Measurements from ENCODE around the gene MTHFSD.

The MTHFSD gene

GRCh38 chr16:86570558-86571529, 15.8 kb upstream of the MTHFSD start:
- in situ Hi-C loops (cut with HindIII; ENCODE audit: low sequenced_read_pairs): loop anchor here (25.0 kb wide), 1 partner anchor 191 kb away; no protein-coding TSS in a partner anchor

DNA sequence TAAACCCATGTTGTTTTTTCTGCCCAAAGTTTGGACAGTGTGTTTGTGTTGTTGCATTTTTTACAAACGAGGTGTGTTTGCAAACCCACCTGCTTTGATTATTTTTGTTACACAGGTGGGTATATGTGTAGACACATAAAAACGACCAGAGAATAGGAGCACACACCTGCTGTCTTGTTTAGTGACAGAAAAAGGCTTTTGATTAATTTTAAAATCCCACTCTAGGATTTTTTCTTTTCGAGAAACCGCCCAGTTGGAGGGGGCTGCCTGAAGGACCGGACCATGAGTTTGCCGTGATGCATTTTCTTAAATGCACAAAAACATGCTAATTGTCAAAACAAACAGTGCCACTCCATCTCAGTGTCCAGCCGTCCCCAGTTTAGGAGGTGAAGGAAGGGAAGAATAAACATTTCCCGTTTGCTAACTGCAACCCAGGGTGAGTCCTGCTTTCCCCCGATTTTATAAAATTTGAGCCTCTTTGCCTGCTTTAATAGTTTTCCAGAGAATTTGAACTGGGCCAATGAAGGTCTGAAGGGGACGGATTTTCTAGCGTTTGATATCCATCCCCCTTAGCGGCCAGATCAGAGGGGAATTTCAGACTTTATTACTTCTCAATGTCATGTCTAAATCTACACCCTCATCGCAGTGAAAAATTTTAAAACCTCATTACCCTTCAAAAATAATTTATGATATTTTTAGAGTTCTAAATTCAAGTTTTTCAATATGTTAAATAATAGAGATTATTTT, 14.8 kb upstream of the MTHFSD start:
- in situ Hi-C loops (cut with HindIII; ENCODE audit: low sequenced_read_pairs): loop anchor here (25.0 kb wide), 1 partner anchor 192 kb away; no protein-coding TSS in a partner anchor

DNA sequence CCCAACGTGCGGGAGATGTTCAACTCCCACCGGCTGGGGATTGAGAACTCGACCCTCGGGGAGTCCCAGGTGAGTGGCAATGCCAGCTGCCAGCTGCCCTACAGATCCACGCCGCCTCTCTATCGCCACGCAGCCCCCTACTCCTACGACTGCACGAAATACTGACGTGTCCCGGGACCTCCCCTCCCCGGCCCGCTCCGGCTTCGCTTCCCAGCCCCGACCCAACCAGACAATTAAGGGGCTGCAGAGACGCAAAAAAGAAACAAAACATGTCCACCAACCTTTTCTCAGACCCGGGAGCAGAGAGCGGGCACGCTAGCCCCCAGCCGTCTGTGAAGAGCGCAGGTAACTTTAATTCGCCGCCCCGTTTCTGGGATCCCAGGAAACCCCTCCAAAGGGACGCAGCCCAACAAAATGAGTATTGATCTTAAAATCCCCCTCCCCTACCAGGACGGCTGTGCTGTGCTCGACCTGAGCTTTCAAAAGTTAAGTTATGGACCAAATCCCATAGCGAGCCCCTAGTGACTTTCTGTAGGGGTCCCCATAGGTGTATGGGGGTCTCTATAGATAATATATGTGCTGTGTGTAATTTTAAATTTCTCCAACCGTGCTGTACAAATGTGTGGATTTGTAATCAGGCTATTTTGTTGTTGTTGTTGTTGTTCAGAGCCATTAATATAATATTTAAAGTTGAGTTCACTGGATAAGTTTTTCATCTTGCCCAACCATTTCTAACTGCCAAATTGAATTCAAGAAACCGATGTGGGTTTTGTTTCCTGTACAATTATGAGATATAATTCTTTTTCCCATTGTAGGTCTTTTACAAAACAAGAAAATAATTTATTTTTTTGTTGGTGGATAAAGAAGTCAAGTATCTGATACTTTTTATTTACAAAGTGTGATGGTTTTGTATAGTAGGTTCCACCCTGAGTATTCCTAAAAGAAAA, 13.9 kb upstream of the MTHFSD start:
- in situ Hi-C loops (cut with HindIII; ENCODE audit: low sequenced_read_pairs): loop anchor here (25.0 kb wide), 1 partner anchor 193 kb away; no protein-coding TSS in a partner anchor

- in situ Hi-C loops (cut with HindIII; ENCODE audit: low sequenced_read_pairs): loop anchor here (25.0 kb wide), 1 partner anchor 194 kb away; no protein-coding TSS in a partner anchor
Observed at GRCh38 chr16:86567701-86568581, 12.9 kb upstream of the MTHFSD start.

- in situ Hi-C loops (cut with HindIII; ENCODE audit: low sequenced_read_pairs): loop anchor here (25.0 kb wide), 1 partner anchor 195 kb away; no protein-coding TSS in a partner anchor
Observed at GRCh38 chr16:86566966-86567700, 12.1 kb upstream of the MTHFSD start.

DNA sequence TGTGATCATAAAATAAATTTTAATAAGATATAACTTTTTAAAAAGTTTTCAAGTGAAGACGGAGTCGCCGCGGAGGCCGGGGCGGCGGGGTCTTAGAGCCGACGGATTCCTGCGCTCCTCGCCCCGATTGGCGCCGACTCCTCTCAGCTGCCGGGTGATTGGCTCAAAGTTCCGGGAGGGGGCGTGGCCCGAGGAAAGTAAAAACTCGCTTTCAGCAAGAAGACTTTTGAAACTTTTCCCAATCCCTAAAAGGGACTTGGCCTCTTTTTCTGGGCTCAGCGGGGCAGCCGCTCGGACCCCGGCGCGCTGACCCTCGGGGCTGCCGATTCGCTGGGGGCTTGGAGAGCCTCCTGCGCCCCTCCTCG, 11.5 kb upstream of the MTHFSD start, which contains the start of gene FOXC2:
Gene FOXC2 (plus strand): TSS at position 229 of the 365 bp plus-strand sequence. CDS start 507 bp downstream, outside the sequence.
- in situ Hi-C loops (cut with HindIII; ENCODE audit: low sequenced_read_pairs): loop anchor here (25.0 kb wide), 1 partner anchor 196 kb away; no protein-coding TSS in a partner anchor

DNA sequence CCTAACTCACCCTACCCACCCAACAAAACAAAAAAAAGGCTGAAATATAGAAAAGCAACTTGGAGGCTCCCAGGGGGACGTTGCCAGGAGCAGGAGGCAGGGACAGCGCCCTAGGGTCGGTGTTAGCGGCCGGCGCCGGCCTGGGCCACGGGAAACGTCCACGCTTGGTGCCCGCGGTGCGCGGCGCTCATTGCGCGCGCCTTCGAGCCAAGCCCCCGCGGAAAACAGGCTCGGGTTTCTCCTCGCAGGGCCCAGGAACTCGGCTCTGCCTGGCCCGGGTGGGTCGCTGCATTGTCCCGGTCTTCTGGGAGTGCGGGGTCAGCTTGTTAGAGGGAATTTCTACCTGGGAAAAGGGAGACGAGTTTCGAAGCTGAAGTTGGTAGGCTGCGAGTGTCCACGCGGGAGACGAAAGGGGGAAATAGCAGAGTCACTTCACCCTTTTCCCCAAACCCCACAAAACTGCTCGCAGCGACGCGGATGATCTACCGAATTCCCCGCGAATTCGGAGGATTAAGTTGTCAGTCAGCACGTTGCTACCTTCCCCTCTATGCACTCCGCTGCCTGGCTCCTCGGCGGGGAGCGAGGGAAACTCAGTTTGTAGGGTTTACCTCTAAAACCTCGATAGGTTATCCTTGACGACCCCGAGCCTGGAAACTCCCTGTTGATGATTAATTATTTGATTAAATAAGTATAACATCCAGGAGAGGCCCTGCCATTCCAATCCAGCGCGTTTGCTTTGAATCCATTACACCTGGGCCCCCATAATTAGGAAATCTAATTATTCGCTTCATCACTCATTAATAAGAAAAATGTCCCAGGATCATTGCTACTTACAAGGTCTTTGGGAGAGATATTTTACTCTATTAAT, 10.8 kb upstream of the MTHFSD start:
- in situ Hi-C loops (cut with HindIII; ENCODE audit: low sequenced_read_pairs): loop anchor here (25.0 kb wide), 1 partner anchor 196 kb away; no protein-coding TSS in a partner anchor

- in situ Hi-C loops (cut with HindIII; ENCODE audit: low sequenced_read_pairs): loop anchor here (25.0 kb wide), 1 partner anchor 197 kb away; no protein-coding TSS in a partner anchor
Observed at GRCh38 chr16:86565181-86565631, 10.2 kb upstream of the MTHFSD start.

- in situ Hi-C loops (cut with HindIII; ENCODE audit: low sequenced_read_pairs): loop anchor here (25.0 kb wide), 1 partner anchor 199 kb away; no protein-coding TSS in a partner anchor
Observed at GRCh38 chr16:86563469-86564345, 8.7 kb upstream of the MTHFSD start.

DNA sequence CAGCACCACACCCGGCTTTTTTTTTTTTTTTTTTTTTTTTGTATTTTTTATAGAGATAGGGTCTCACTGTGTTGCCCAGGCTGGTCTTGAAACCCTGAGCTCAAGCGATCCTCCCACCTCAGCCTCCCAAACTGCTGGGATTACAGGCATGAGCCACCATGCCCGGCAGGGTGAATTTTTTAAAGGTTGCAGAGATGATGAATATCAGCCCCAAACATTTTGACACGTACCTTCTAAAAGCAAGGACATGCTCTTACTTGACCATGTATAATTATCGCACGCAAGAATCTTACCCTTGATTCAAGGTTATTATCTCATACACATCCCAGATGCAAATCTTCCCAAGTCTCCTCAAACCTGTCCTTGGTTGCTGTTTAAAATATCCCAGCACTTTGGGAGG, 7.3 kb upstream of the MTHFSD start:
- in situ Hi-C loops (cut with HindIII; ENCODE audit: low sequenced_read_pairs): loop anchor here (25.0 kb wide), 1 partner anchor 200 kb away; no protein-coding TSS in a partner anchor

DNA sequence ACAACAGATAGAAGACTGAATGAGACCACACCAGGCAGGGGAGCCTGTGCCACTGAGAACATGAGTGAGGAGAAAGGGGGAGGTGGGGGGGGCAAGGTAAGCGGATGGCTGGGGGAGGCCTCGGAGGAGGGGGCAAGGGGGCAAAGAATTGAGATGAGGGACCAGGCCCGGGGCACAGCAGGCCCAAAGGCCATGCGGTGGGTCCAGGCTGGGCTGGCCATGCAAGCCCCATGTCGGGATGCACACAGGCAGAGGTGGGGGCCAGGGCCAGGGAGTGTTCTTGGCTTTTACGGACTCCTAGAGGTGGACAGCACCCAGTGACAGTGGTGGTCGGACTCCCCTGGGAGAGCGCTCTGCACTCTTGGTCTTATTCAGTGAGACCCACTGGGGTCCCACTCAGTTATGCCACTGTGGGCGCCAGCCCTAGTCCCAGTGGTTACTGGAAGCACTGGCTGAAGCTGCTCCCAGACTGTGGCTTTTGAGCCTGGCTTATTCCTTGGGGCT, 4.8 kb upstream of the MTHFSD start:
- in situ Hi-C loops (cut with HindIII; ENCODE audit: low sequenced_read_pairs): loop anchor here (25.0 kb wide), 1 partner anchor 202 kb away; no protein-coding TSS in a partner anchor

DNA sequence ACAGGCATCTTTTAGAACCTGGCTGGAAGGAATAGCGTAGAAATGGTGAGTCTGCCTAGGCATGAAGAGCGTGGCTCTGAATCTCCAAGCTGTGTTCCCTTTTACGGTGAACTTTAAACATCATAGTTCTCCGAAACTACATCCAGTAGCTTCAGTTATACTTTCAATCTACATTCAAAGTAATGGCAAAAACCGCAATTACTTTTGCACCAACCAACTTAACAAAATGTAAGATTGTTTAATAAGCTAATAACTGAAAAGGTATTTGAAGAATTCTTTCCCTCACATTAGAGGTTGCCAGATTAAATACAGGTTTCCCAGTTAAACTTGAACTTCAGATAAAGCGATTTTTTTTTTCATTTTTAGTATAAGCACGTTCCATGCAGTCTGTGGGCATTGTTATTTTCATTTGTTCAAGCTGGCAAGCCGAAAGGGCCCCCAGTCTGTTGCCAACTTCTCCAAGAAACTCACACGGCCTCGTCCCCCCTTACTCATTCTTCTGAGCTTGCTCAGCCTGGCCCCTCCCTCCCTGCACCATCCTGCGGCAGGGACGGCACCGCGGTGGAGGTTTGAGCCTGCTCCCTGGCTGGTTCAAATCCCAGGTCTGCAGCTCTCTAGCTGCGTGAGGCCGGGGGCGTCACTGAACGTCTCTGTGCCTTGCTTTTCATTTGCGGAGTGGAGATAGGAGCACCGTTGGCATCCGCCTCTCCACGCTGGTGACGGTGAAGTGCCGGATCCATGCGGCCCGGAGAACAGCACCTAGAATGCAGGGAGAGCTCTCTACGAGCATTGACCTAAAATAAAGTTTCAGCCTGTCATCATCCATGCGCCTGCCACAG, 3.5 kb upstream of the MTHFSD start:
- in situ Hi-C loops (cut with HindIII; ENCODE audit: low sequenced_read_pairs): loop anchor here (25.0 kb wide), 1 partner anchor 204 kb away; no protein-coding TSS in a partner anchor

DNA sequence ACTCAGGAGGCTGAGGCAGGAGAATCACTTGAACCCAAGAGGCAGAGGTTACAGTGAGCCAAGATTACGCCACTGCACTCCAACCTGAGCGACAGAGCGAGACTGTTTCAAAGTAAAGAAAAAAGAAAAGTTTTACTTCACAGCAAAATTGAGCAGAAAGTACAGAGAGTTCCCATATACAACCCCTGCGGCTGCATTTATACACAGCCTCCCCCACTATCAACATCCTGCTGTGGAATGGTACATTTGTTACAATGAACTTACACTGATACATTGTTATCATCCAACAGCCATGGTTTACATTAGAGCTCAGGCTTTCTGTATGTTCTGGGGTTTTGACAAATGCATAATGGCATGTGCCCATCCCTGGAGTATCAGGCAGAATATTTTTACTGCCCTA, 2.6 kb upstream of the MTHFSD start:
- in situ Hi-C loops (cut with HindIII; ENCODE audit: low sequenced_read_pairs): loop anchor here (25.0 kb wide), 1 partner anchor 205 kb away; no protein-coding TSS in a partner anchor

GRCh38 chr16:86556576-86556975, 1.5 kb upstream of the MTHFSD start:
- in situ Hi-C loops (cut with HindIII; ENCODE audit: low sequenced_read_pairs): loop anchor here (25.0 kb wide), 1 partner anchor 206 kb away; no protein-coding TSS in a partner anchor

- in situ Hi-C loops (cut with HindIII; ENCODE audit: low sequenced_read_pairs): loop anchor here (25.0 kb wide), 1 partner anchor 207 kb away; no protein-coding TSS in a partner anchor
Observed at GRCh38 chr16:86555704-86556075, 655 bp upstream of the MTHFSD start.
